Activated CD8-positive, alpha-beta memory T cell treated with anti-CD3 and anti-CD28 coated beads, Interleukin-2, amount 50 U/mL, for 1 hour (primary cell): Measurements from ENCODE around the gene HYAL1.
"Not testable (repeated sequence)": the region's sequence is repeated elsewhere in the genome, so short reads cannot be mapped to it uniquely, and the experiment has no call there.

Experiments
- DNase-seq: peaks from one replicate; pipeline ENCODE4 v3.0.0-alpha.2; 2020; ENCODE audit errors: extremely low read depth

Gene HYAL1

GRCh38 chr3:50294089-50294488 lies 9.3 kb downstream of the HYAL1 start:
- DNase-seq = no peak

- DNase-seq = no peak
These were observed 10.1 kb downstream of the HYAL1 start for GRCh38 chr3:50293079-50293801.

DNA sequence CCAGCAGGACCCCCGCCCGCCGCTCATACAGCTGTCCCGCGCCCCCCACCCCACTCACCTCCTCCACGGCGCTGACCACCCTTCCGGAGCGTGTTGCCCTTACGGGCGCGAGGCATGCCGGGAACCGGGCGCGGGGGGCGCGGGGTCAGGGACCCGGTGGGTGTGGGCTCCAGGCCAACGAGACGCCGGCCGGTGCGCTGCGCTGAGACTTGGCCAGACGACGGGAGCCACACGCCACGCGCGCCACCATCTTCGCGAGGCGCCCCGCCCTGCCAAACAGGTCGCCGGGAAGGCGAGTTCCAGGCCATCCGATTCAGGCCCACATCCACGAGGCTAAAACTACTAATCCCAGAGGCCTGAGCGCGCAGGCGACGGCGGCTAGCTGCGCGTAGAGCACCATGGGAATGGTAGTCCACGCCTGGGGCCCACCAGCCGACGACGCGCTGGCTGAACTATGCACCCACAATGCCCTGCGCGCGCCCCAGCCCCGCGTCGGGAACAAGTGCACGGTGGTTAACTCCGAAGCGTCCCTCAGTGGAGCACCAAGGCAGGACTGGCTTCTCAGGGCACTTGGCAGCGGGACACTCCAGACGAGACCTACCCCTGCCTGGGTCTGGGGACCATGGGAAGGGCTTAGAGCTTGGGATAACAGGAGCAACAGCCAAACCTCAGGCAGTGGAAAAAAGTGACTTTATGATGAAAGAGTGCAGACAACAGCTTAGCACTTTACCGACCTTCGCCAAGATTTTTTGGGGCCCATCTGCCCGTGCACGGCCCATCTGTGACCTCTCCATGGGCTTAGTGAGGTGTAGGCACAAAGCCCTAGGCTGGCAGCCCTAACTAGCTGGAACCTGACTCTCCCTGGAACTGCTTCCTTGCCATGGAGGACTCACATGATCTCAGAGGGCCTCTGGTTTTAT lies 11.0 kb downstream of the HYAL1 start, which contains the start of gene IFRD2:
Gene IFRD2 (minus strand): TSS at position 271 of the 920 bp plus-strand sequence. CDS start 155 bp downstream, at position 116.
- DNase-seq = peak; percentile 86

DNA sequence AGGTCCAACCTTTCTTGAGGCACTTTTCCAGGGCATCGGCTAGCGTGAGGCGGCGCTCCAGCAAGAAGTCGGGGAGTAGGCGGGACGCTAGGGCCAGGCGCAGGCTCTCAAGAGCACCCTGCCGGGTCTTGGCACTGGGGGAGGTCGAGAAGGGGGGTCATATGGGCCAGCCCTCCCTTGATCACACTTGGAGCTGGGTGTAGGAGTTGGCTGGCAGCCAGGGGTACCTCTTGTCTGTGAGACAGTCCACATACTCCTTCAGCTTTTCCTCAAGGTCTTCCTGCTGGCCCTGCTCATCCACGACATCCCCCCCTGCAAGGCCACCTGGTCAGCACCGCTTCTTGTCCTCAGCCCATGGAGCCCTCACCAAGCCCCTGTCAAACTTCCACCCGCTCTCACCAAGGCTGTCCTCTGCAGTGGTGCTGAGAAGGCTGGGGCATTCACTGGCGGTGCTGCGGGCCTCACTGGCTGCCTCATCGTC lies 13.2 kb downstream of the HYAL1 start:
- DNase-seq = no peak

- no peak for DNase-seq
These were observed 14.2 kb downstream of the HYAL1 start for GRCh38 chr3:50289130-50289529.

DNA sequence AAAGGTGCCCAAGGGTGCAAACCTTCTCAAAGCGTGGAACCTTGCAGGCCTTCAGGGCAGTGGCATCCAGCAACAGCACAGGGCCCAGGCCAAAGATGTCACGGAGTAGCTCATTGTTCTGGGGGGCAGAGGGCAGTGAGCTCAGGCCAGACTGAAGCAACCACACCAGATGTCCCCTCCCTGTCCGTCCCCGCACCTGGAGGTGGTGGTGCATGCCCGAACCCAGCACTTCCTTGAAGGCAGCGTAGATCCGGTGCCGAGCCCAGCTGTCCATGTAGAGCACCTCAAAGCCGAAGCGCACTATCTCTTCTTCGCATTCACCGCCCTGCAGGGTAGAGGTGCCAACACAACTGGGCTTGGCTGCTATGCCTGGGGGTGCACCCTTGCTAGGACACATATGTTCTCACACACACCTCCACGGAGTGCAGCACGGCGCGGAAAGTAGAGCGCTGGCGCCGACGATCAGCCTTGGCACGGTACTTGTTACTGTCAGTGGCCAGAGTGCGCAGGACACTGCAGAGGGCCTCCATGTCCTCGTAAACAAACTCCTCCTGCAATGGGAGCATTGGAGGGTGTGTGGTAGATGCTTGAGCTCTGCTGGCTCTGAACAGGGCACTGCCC lies 14.9 kb downstream of the HYAL1 start:
- DNase-seq = no peak

DNA sequence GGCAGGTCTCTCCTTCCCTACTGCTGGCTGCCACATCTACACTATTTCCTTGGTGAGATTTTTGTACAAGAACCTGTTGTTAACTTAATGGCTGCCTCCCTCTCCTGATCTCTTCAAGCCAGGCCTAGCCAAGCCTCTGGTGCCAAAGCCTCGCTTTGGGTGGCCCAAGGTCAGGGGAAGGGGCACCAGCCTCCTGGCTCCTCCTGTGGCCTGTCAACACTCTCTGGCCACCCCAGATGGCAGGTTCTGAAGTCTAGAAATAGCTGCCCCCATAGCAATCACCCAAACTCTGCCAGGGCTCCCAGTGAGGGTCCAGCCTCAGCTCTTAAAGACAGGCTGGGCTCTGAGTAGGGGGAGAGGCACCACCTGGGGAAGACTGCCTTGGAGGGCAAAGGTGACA lies 16.1 kb downstream of the HYAL1 start:
- no peak for DNase-seq

DNA sequence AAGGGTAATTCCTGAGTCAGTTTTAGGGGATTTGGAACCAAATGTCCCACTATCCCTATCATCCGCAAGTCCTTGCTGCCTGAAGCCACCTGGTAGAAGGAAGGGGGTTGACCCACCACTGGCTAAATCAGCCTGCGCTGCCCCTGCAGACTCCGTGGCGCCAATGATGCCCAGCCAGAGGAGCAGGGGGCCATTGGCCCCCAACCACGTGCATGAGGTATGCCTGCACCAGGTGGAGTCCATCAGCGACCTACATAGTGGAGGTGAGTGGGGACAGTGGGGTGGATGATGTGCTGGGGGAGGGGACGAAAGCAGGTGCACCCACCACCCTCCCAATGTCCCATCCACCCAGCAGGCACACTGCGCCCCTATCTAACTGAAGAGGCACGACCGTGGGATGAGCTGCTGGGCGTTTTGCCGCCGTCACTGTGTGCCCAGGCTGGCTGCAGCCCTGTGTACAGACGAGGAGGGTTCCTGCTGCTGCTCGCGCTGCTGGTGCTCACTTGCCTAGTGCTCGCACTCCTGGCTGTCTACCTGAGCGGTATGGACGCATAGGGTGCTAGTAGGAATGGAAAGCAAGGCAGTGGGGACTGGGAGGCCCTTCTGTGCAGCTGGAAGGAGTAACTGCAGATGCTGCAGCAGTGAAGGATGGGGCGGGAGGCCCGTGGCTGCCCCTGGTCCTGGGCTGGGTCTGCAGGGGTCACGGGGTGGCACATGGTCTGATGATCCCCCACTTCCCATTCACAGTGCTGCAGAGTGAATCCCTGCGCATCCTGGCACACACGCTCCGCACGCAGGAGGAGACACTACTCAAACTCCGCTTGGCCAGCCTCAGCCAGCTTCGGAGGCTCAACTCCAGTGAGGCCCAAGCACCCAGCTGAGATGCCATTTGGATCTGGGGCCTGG lies 16.8 kb downstream of the HYAL1 start:
- no peak for DNase-seq

DNA sequence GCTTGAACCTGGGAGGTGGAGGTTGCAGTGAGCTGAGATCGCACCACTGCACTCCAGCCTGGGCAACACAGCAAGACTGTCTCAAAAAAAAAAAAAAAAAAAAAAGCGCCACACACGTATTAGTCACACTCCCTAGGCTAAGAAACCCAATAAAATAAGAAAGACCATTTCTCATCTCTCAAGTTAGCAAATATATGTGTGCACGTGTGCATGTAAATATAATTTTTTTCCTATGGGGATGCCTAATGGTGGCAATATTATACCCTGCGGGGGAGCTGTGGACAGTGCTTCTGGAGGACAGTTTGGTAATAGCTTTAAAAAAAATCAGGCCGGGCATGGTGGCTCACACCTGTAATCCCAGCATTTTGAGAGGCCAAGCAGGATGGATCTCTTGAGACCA lies 19.3 kb downstream of the HYAL1 start:
- not testable (repeated sequence) for DNase-seq

GRCh38 chr3:50279255-50280016 lies 23.9 kb downstream of the HYAL1 start:
- DNase-seq = no peak

DNA sequence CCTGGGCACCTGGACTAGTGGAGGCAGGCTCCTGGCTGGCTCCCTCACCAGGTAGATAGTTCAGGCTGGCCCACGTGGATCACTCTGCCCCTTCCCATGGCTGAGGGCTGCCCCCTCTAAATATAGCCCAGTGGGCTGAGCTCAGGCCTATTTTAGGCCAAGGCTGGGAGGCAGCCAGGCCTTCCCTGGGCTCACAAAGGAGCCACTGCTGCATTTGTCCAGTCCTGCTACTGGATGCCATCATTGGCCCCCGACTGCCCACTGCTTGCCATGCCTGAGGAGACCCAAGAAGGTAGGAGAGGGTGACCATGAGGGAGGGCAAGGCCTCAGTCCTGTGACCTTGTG lies 24.5 kb downstream of the HYAL1 start, which contains the start of gene LSMEM2:
Gene LSMEM2 (plus strand): TSS at position 208 of the 345 bp plus-strand sequence. CDS start 27 bp downstream, at position 235.
- no peak for DNase-seq

GRCh38 chr3:50278123-50278879 lies 25.1 kb downstream of the HYAL1 start:
- DNase-seq = no peak

DNA sequence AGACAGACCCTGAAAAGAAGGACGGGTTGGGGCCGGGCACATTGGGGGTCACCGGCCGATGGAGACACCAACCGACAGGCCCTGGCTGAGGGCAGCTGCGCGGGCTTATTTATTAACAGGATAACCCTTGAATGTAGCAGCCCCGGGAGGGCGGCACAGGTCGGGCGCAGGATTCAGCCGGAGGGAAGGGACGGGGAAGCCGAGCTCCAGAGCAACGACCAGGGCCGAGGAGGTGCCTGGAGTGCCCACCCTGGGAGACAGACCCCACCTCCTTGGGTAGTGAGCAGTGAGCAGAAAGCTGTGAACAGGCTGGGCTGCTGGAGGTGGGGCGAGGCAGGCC lies 26.6 kb downstream of the HYAL1 start:
- no peak for DNase-seq

- no peak for DNase-seq
These were observed 27.2 kb downstream of the HYAL1 start for GRCh38 chr3:50275996-50276761.

DNA sequence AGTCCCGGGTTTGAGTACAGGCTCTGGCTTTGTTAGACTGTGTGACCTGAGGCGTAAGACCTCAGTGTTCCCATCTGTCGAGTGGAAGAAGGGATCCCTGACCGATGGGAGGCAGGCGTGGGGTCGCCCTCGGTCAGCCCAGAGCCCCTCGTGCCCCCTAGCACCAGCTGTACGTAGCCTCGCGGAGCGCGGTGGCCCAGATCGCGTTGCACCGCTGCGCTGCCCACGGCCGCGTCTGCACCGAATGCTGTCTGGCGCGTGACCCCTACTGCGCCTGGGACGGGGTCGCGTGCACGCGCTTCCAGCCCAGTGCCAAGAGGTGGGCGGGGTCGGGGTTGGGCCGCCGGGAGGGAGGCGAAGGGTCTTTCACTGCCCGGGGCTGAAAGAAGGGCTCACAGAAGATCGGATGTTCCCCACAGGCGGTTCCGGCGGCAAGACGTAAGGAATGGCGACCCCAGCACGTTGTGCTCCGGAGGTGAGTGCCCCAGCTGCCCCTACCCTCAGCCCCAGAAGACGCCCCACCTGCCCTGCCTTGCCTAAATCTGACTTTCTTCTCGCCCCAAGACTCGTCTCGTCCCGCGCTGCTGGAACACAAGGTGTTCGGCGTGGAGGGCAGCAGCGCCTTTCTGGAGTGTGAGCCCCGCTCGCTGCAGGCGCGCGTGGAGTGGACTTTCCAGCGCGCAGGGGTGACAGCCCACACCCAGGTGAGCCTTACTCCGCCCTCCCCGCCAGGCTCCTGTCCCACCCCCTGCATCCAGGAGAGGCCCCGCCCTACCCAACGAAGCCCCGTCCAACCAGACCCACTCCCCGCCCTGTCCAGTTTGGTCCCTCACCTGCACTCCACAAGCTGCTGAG lies 28.0 kb downstream of the HYAL1 start:
- DNase-seq = no peak

DNA sequence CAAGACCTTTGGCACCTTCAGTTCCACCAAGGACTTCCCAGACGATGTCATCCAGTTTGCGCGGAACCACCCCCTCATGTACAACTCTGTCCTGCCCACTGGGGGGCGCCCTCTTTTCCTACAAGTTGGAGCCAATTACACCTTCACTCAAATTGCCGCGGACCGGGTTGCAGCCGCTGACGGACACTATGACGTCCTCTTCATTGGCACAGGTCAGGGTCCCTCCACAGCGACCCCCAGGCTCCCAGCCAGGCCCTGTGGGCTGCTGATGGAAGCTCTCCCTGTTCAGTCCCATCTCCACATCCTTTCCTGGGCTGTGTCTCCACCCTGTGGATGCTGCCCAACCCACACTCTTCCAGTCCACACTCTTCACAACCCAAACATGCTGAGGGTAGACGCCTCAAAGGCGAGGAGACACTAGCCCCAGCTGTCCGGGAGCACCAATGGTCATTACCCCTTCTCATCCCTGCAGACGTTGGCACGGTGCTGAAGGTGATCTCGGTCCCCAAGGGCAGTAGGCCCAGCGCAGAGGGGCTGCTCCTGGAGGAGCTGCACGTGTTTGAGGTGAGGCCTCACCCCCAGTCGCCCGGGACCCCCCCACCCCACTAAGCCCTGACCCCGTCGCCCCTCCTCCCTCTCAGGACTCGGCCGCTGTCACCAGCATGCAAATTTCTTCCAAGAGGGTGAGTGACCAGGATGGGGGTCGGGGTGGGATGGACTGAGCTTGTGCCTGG lies 28.8 kb downstream of the HYAL1 start:
- no peak for DNase-seq

GRCh38 chr3:50273689-50274065 lies 29.7 kb downstream of the HYAL1 start:
- no peak for DNase-seq
